SK-N-SH (cell line): ENCODE data around the gene WDFY2. TPM values are rescaled to one million over a fixed set of nuclear protein-coding genes. Genes with fewer than 3 reads are reported as not detected.

Experiments
- CTCF ChIA-PET: fragments of 300-600, 350-600 bp; formaldehyde crosslinking; extraction: SDS; loops from one replicate; lab custom pipeline; 2021; lab: Yijun Ruan, JAX
- POLR2A ChIA-PET: fragments of 350-600 bp; sonication (Branson Sonifier 250); formaldehyde crosslinking; extraction: SDS; loops from one replicate; lab custom pipeline; 2020; ENCODE audit warnings: antibody characterized with exemption, inconsistent platforms; lab: Yijun Ruan, JAX
- DNase-seq: peaks from one replicate; pipeline ENCODE4 v3.0.0; 2012
- H2AFZ ChIP-seq: fragments of 200-600 bp; sonication (generic); 2 replicates; pipeline ENCODE4 v1.8.1; 2016; ENCODE audit warnings: antibody characterized with exemption, mild to moderate bottlenecking, low read depth
- H3F3A ChIP-seq: fragments of 200-600 bp; sonication (generic); replicated peaks from 2 replicates; pipeline ENCODE3; 2016; ENCODE audit warnings: antibody characterized with exemption, mild to moderate bottlenecking; ENCODE audit not compliant: insufficient read depth
- H3K27ac ChIP-seq, 2 experiments: fragments of 200-500 bp in 1 of 2; fragments of 200-600 bp in 1 of 2; sonication (Bioruptor generic) in 1 of 2; sonication (generic), shearing (Covaris generic) in 1 of 2; 2 replicates each; pipeline versions ENCODE4 v1.5.1 to v1.6.1; 2014 to 2016; ENCODE audit warnings: low read depth in 2 of 2, inconsistent platforms in 1 of 2, low read length in 1 of 2, mild to moderate bottlenecking in 1 of 2, mixed read lengths in 1 of 2
- H3K27me3 ChIP-seq: fragments of 200-600 bp; sonication (generic), shearing (Covaris generic); 2 replicates; pipeline ENCODE4 v1.6.1; 2016; ENCODE audit warnings: mixed run types; ENCODE audit not compliant: insufficient read depth
- H3K36me3 ChIP-seq, 2 experiments: fragments of 200-500 bp in 1 of 2; fragments of 200-600 bp in 1 of 2; sonication (Bioruptor generic) in 1 of 2; sonication (generic) in 1 of 2; replicated peaks in 1 of 2; 2 replicates each; pipeline versions ENCODE3 to v1.5.1; 2014 to 2016; ENCODE audit warnings: low read length in 1 of 2, mild to moderate bottlenecking in 1 of 2; ENCODE audit not compliant: insufficient read depth in 2 of 2, control insufficient read depth in 1 of 2
- H3K4me1 ChIP-seq, 2 experiments: fragments of 200-500 bp in 1 of 2; fragments of 200-600 bp in 1 of 2; sonication (Bioruptor generic) in 1 of 2; sonication (generic), shearing (Covaris generic) in 1 of 2; 2 replicates each; pipeline versions ENCODE4 v1.5.1 to v1.6.1; 2014 to 2016; ENCODE audit warnings: low read depth in 1 of 2, low read length in 1 of 2, mixed run types in 1 of 2; ENCODE audit not compliant: insufficient read depth in 2 of 2, control insufficient read depth in 1 of 2
- H3K4me2 ChIP-seq: fragments of 200-600 bp; sonication (generic), shearing (Covaris generic); 2 replicates; pipeline ENCODE4 v1.6.1; 2017; ENCODE audit warnings: mixed run types
- H3K4me3 ChIP-seq, 2 experiments: fragments of 200-500 bp in 1 of 2; fragments of 200-600 bp in 1 of 2; sonication (Bioruptor generic) in 1 of 2; sonication (generic), shearing (Covaris generic) in 1 of 2; 2 replicates each; pipeline versions ENCODE4 v1.5.1 to v1.8.1; 2014 to 2016; ENCODE audit warnings: low read depth in 2 of 2, inconsistent platforms in 1 of 2, low read length in 1 of 2, mild to moderate bottlenecking in 1 of 2, mixed read lengths in 1 of 2, moderate library complexity in 1 of 2
- H3K79me2 ChIP-seq: fragments of 200-600 bp; sonication (generic); 2 replicates; pipeline ENCODE4 v1.8.1; 2017; ENCODE audit warnings: mild to moderate bottlenecking; ENCODE audit not compliant: insufficient read depth
- H3K9ac ChIP-seq: fragments of 200-600 bp; sonication (generic); 2 replicates; pipeline ENCODE4 v1.6.1; 2017; ENCODE audit warnings: mixed run types
- H3K9me2 ChIP-seq: fragments of 200-600 bp; sonication (generic); 2 replicates; pipeline ENCODE4 v1.6.1; 2017; ENCODE audit warnings: mixed run types
- H3K9me3 ChIP-seq: fragments of 200-600 bp; sonication (generic); 2 replicates; pipeline ENCODE4 v1.6.1; 2017; ENCODE audit warnings: mixed run types, mild to moderate bottlenecking, moderate library complexity
- H4K20me1 ChIP-seq: fragments of 200-600 bp; sonication (generic); 2 replicates; pipeline ENCODE4 v1.6.1; 2017; ENCODE audit warnings: mild to moderate bottlenecking, mixed run types; ENCODE audit not compliant: insufficient read depth
- ELF1 ChIP-seq: IDR thresholded peaks from 2 replicates; pipeline ENCODE4 v1.4.0; 2012
- FOSL2 ChIP-seq: IDR thresholded peaks from 2 replicates; pipeline ENCODE4 v1.4.0; 2012; ENCODE audit warnings: low read depth, mild to moderate bottlenecking, moderate library complexity, borderline replicate concordance
- GABPA ChIP-seq: IDR thresholded peaks from 2 replicates; pipeline ENCODE4 v1.4.0; 2012; ENCODE audit warnings: low read depth, mild to moderate bottlenecking
- GATA2 ChIP-seq: sonication (generic); formaldehyde crosslinking; IDR thresholded peaks from 2 replicates; pipeline ENCODE4 v1.5.0; 2020; ENCODE audit warnings: mild to moderate bottlenecking, missing genetic modification reagents
- JUND ChIP-seq: IDR thresholded peaks from 2 replicates; pipeline ENCODE4 v1.4.0; 2012
- MAX ChIP-seq: IDR thresholded peaks from 2 replicates; pipeline ENCODE4 v1.4.0; 2012; ENCODE audit warnings: low read depth
- MEF2A ChIP-seq: IDR thresholded peaks from 2 replicates; pipeline ENCODE4 v1.4.0; 2012; ENCODE audit warnings: low read depth, borderline replicate concordance
- NFIC ChIP-seq: IDR thresholded peaks from 2 replicates; pipeline ENCODE4 v1.4.0; 2012; ENCODE audit warnings: borderline replicate concordance
- NRF1 ChIP-seq: IDR thresholded peaks from 2 replicates; pipeline ENCODE4 v1.6.1; 2012; ENCODE audit warnings: low read depth, mild to moderate bottlenecking, low read length
- RCOR1 ChIP-seq: fragments of 150-350 bp; IDR thresholded peaks from 2 replicates; pipeline ENCODE4 v1.6.1; 2017; ENCODE audit warnings: antibody characterized with exemption, low read length
- RFX5 ChIP-seq: IDR thresholded peaks from 2 replicates; pipeline ENCODE4 v1.6.1; 2012; ENCODE audit warnings: mild to moderate bottlenecking, improper control_type of control experiment, low read length
- TCF12 ChIP-seq: IDR thresholded peaks from 2 replicates; pipeline ENCODE4 v1.4.0; 2012
- WGBS: methylation state at CpG from one replicate; pipeline ENCODE4 v1.1.6; 2017; ENCODE audit warnings: low lambda C conversion rate; 5-methylcytosine and 5-hydroxymethylcytosine counted together
- polyA plus RNA-seq, 3 experiments: library from polyadenylated mRNA; depleted of rRNA; stranded (reverse); fragments of >200 nt; gene quantifications; 2 replicates each; pipeline ENCODE4 v1.2.3, GENCODE V29; 2012
- TF ChIP-seq, protein P1 (sequence below): IDR thresholded peaks from 2 replicates; pipeline ENCODE4; 2012
- TF ChIP-seq, protein P2 (sequence below): fragments of 150-350 bp; IDR thresholded peaks from 2 replicates; pipeline ENCODE4 v1.6.1; 2017; ENCODE audit warnings: antibody characterized with exemption, low read length, low read depth, borderline replicate concordance
- TF ChIP-seq, protein P3 (sequence below): fragments of 200-600 bp; sonication (generic); IDR thresholded peaks from 2 replicates; pipeline ENCODE4 v1.6.1; 2017; ENCODE audit warnings: antibody characterized with exemption, mild to moderate bottlenecking, moderate library complexity

WDFY2 gene
- polyA plus RNA-seq, 1 of the 3 experiments (the other 2 are of a cell fraction) = 4.1 TPM

DNA sequence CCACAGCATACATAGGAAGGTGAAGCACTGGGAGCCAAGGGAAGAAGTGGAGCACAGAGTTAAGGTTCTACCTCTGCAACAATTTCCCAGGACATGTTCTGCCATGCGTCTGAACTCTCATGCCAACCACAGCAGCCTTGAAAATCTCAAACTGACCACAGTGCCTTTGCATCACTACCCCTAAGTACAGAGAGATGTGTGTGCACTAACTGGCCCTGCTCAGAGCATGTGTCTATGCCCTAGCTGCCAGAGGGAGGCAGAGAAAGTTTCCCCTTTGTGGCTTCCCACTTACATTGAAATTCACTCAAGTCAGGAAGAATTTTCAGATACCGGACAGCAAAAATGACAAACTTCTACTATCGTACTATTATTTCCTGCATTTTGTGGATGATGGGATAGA lies 26.8 kb upstream of the WDFY2 start:
- H3K9ac ChIP-seq = no peak overlapping the region
- ChIA-PET POLR2A (no interaction called here), CTCF (no interaction called here)
- H3K27ac ChIP-seq = peak overlapping the region in 1 of 2 experiments; percentile 42; a peak in 2 of 4 replicates
- no peaks in the 10 kb centered on the region for H3K9me2 ChIP-seq
- DNase-seq = no peak
- H3K27me3 ChIP-seq = no peaks in the 10 kb centered on the region
- WGBS = 87% methylated on average over 2 of the region's 3 CpGs
- H3F3A ChIP-seq = peaks cover 9% of the 10 kb centered on the region
- H3K79me2 ChIP-seq = no peaks in the 10 kb centered on the region
- H3K4me2 ChIP-seq = peak overlapping the region; percentile 28; the same call in 1 of the 2 replicates
- no peaks in the 10 kb centered on the region for H4K20me1 ChIP-seq
- H3K36me3 ChIP-seq = no peaks in the 10 kb centered on the region
- H3K9me3 ChIP-seq = no peaks in the 10 kb centered on the region
- no peak overlapping the region for H2AFZ ChIP-seq
- peaks cover 0 to 5% of the 10 kb centered on the region in 2 experiments; a peak in 1 of 4 replicates for H3K4me1 ChIP-seq
- peak overlapping the region in 1 of 2 experiments; percentile 18; a peak in 1 of 4 replicates for H3K4me3 ChIP-seq
- TF ChIP-seq MEF2A (no peak), NRF1 (no peak), RCOR1 (no peak), GATA2 (CRISPR knock-in tag) (no peak), MAX (no peak), FOSL2 (no peak), RFX5 (no peak), ELF1 (no peak)
- TF ChIP-seq, protein P1, sequence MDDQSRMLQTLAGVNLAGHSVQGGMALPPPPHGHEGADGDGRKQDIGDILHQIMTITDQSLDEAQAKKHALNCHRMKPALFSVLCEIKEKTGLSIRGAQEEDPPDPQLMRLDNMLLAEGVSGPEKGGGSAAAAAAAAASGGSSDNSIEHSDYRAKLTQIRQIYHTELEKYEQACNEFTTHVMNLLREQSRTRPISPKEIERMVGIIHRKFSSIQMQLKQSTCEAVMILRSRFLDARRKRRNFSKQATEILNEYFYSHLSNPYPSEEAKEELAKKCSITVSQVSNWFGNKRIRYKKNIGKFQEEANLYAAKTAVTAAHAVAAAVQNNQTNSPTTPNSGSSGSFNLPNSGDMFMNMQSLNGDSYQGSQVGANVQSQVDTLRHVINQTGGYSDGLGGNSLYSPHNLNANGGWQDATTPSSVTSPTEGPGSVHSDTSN = no peak
- TF ChIP-seq, protein P2, sequence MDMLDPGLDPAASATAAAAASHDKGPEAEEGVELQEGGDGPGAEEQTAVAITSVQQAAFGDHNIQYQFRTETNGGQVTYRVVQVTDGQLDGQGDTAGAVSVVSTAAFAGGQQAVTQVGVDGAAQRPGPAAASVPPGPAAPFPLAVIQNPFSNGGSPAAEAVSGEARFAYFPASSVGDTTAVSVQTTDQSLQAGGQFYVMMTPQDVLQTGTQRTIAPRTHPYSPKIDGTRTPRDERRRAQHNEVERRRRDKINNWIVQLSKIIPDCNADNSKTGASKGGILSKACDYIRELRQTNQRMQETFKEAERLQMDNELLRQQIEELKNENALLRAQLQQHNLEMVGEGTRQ = no peak
- TF ChIP-seq, protein P3, sequence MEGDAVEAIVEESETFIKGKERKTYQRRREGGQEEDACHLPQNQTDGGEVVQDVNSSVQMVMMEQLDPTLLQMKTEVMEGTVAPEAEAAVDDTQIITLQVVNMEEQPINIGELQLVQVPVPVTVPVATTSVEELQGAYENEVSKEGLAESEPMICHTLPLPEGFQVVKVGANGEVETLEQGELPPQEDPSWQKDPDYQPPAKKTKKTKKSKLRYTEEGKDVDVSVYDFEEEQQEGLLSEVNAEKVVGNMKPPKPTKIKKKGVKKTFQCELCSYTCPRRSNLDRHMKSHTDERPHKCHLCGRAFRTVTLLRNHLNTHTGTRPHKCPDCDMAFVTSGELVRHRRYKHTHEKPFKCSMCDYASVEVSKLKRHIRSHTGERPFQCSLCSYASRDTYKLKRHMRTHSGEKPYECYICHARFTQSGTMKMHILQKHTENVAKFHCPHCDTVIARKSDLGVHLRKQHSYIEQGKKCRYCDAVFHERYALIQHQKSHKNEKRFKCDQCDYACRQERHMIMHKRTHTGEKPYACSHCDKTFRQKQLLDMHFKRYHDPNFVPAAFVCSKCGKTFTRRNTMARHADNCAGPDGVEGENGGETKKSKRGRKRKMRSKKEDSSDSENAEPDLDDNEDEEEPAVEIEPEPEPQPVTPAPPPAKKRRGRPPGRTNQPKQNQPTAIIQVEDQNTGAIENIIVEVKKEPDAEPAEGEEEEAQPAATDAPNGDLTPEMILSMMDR = no peak

DNA sequence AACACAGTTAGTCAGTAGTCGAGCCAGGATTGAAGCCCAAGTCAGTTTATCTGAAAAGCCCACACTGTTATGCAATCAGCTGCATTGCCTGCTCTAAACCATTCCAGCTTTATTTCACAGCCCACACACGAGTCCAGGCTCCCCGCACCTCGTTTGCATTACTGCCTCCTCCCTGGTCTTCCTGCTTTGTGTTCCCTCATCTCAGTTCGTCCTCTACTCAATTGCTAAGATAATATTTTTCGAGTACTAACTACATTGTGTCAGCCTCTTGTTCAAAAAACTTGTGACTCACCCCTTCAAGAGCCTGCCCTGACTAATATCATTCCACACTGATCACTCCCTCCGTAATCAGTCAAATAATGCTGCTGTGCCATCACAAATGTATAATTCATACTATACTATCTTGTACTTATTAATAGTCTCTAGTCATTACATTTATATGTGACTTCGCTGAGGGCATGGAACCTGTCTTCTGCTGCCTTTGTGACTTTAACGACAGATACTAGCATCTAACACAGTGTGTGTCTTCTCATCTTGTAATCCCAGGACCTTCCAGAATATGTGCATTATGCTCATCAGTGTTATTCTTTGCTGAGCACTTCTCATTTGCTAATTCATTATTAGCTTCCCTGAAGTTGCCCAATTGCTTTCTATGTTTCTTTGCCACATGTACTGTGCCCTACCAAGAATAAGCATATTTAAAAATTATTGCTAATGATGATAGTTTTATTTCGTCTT lies 26.2 kb upstream of the WDFY2 start:
- WGBS = 28% methylated on average over 10 of the region's 10 CpGs
- Histone ChIP-seq H3K27ac (peak overlapping the region in 1 of 2 experiments; percentile 42; a peak in 2 of 4 replicates), H3K9me2 (no peaks in the 10 kb centered on the region), H3K36me3 (no peaks in the 10 kb centered on the region), H3K4me2 (peak overlapping the region; percentile 28; the same call in 1 of the 2 replicates), H3K79me2 (no peaks in the 10 kb centered on the region), H3K9ac (no peak overlapping the region), H3K4me3 (peak overlapping the region in 1 of 2 experiments; percentile 18; a peak in 2 of 4 replicates), H2AFZ (no peak overlapping the region), H3K4me1 (peaks cover 0 to 5% of the 10 kb centered on the region in 2 experiments; a peak in 1 of 4 replicates), H3K27me3 (no peaks in the 10 kb centered on the region), H4K20me1 (no peaks in the 10 kb centered on the region)
- ChIA-PET POLR2A (no interaction called here), CTCF (no interaction called here)
- DNase-seq = no peak
- TF ChIP-seq TCF12 (peak; percentile 62), GABPA (no peak), FOSL2 (peak; percentile 82), NFIC (0 out of 2 replicates have a peak, but pooled peaks have one; percentile 9), JUND (peak; percentile 76)
- TF ChIP-seq, protein P3 = no peak
- TF ChIP-seq, protein P1 = peak; percentile 92
- TF ChIP-seq, all 33 proteins: peak for 5
- Histone ChIP-seq H3F3A (peaks cover 9% of the 10 kb centered on the region), H3K9me3 (no peaks in the 10 kb centered on the region)
